IMR-90 (cell line): ENCODE measurements around the gene TM4SF4. TPM values are rescaled to one million over a fixed set of nuclear protein-coding genes. Genes with fewer than 3 reads are reported as not detected.

Experiments
- ATAC-seq: fragments of 200-7000 bp; cut with Tn5 transposase; 2 replicates; pipeline ENCODE4 v1.9.1; 2020; ENCODE audit warnings: low read depth, mild to moderate bottlenecking, moderate library complexity
- BruUV-seq: library from RNA; stranded (reverse); fragments of 400-500 nt; replicated peaks from 2 replicates; lab custom pipeline; 2021; lab: Mats Ljungman, UMichigan
- CTCF ChIA-PET: fragments of 300-600 bp; formaldehyde crosslinking; extraction: SDS; loops from one replicate; lab custom pipeline; 2021; ENCODE audit warnings: antibody characterized with exemption; lab: Yijun Ruan, JAX
- POLR2A ChIA-PET: fragments of 300-600 bp; sonication (Branson Sonifier 250); formaldehyde crosslinking; loops from one replicate; lab custom pipeline; 2022; ENCODE audit warnings: antibody characterized with exemption; ENCODE audit not compliant: unreplicated experiment; lab: Charles Lee
- DNase-seq: peaks from one replicate; pipeline ENCODE4 v3.0.0; 2013
- H2AFZ ChIP-seq: replicated peaks from 2 replicates; pipeline ENCODE3; 2013; ENCODE audit warnings: low read length, mild to moderate bottlenecking; ENCODE audit not compliant: poor library complexity
- H2AK5ac ChIP-seq: 2 replicates; pipeline ENCODE4 v1.6.1; 2013; ENCODE audit warnings: low read depth, low read length, inconsistent platforms
- H2AK9ac ChIP-seq: replicated peaks from 2 replicates; pipeline ENCODE3; 2013; ENCODE audit warnings: mild to moderate bottlenecking, low read depth, low read length, moderate library complexity; ENCODE audit not compliant: poor library complexity
- H2BK120ac ChIP-seq: 2 replicates; pipeline ENCODE4 v1.6.1; 2013; ENCODE audit warnings: low read depth, low read length, inconsistent platforms
- H2BK15ac ChIP-seq: 3 replicates; pipeline ENCODE4 v1.6.1; 2013; ENCODE audit warnings: low read depth, low read length, inconsistent platforms
- H2BK20ac ChIP-seq: 2 replicates; pipeline ENCODE4 v1.6.1; 2013; ENCODE audit warnings: low read depth, mild to moderate bottlenecking, inconsistent platforms, low read length, moderate library complexity
- H2BK5ac ChIP-seq: 2 replicates; pipeline ENCODE4 v1.6.1; 2013; ENCODE audit warnings: mild to moderate bottlenecking, low read depth, low read length, inconsistent platforms; ENCODE audit not compliant: poor library complexity, severe bottlenecking
- H3K14ac ChIP-seq: replicated peaks from 2 replicates; pipeline ENCODE4 v1.6.1; 2013; ENCODE audit warnings: low read depth, low read length, inconsistent platforms
- H3K18ac ChIP-seq: 2 replicates; pipeline ENCODE4 v1.6.1; 2013; ENCODE audit warnings: low read depth, low read length, control low read depth
- H3K23ac ChIP-seq: 2 replicates; pipeline ENCODE4 v1.6.1; 2013; ENCODE audit warnings: low read depth, low read length, inconsistent platforms
- H3K27ac ChIP-seq: 2 replicates; pipeline ENCODE4 v1.5.1; 2013; ENCODE audit warnings: mild to moderate bottlenecking, control low read depth, low read length; ENCODE audit not compliant: insufficient read depth
- H3K27me3 ChIP-seq: 2 replicates; pipeline ENCODE4 v1.6.1; 2013; ENCODE audit warnings: low read length; ENCODE audit not compliant: control insufficient read depth, insufficient read depth
- H3K36me3 ChIP-seq: 2 replicates; pipeline ENCODE4 v1.6.1; 2013; ENCODE audit warnings: low read length, mixed read lengths; ENCODE audit not compliant: control insufficient read depth, insufficient read depth
- H3K4ac ChIP-seq: 2 replicates; pipeline ENCODE4 v1.6.1; 2013; ENCODE audit warnings: low read depth, low read length, inconsistent platforms
- H3K4me1 ChIP-seq: 2 replicates; pipeline ENCODE4 v1.6.1; 2013; ENCODE audit warnings: low read length, mixed read lengths; ENCODE audit not compliant: control insufficient read depth, insufficient read depth
- H3K4me2 ChIP-seq: 2 replicates; pipeline ENCODE4 v1.6.1; 2013; ENCODE audit warnings: low read depth, mild to moderate bottlenecking, control low read depth, low read length, moderate library complexity
- H3K4me3 ChIP-seq: 2 replicates; pipeline ENCODE4 v1.5.1; 2013; ENCODE audit warnings: low read depth, mild to moderate bottlenecking, control low read depth, low read length, moderate library complexity; ENCODE audit not compliant: insufficient read depth
- H3K56ac ChIP-seq: 2 replicates; pipeline ENCODE4 v1.6.1; 2013; ENCODE audit warnings: low read length, inconsistent platforms; ENCODE audit not compliant: insufficient read depth; ENCODE audit errors: extremely low read depth
- H3K79me1 ChIP-seq, 2 experiments: 2 replicates each; pipeline ENCODE4 v1.6.1; 2013; ENCODE audit warnings: low read length in 2 of 2, inconsistent platforms in 1 of 2, low read depth in 1 of 2
- H3K9ac ChIP-seq: 2 replicates; pipeline ENCODE4 v1.6.1; 2013; ENCODE audit warnings: low read depth, low read length, control low read depth
- H3K9me1 ChIP-seq: 2 replicates; pipeline ENCODE4 v1.6.1; 2013; ENCODE audit warnings: low read length, inconsistent platforms; ENCODE audit not compliant: insufficient read depth
- H3K9me3 ChIP-seq: 2 replicates; pipeline ENCODE4 v1.6.1; 2013; ENCODE audit warnings: low read length; ENCODE audit not compliant: control insufficient read depth, insufficient read depth
- H4K20me1 ChIP-seq: 2 replicates; pipeline ENCODE4 v1.6.1; 2013; ENCODE audit warnings: low read length, inconsistent platforms; ENCODE audit not compliant: insufficient read depth
- H4K5ac ChIP-seq: 2 replicates; pipeline ENCODE4 v1.6.1; 2013; ENCODE audit warnings: mild to moderate bottlenecking, low read depth, low read length, control low read depth
- H4K8ac ChIP-seq, 2 experiments: 2 replicates each; pipeline ENCODE4 v1.6.1; 2013; ENCODE audit warnings: low read depth in 2 of 2, low read length in 2 of 2, control low read depth in 1 of 2, inconsistent platforms in 1 of 2
- H4K91ac ChIP-seq: 2 replicates; pipeline ENCODE4 v1.6.1; 2013; ENCODE audit warnings: low read depth, low read length, inconsistent platforms; ENCODE audit not compliant: insufficient read depth
- BHLHE40 ChIP-seq: fragments of 150-350 bp; IDR thresholded peaks from 2 replicates; pipeline ENCODE4 v1.6.1; 2016; ENCODE audit warnings: mild to moderate bottlenecking, low read depth, low read length
- CEBPB ChIP-seq: IDR thresholded peaks from 2 replicates; pipeline ENCODE4 v1.6.1; 2012; ENCODE audit warnings: low read depth, low read length, improper control_type of control experiment
- CHD1 ChIP-seq: IDR thresholded peaks from 2 replicates; pipeline ENCODE4 v1.6.1; 2012; ENCODE audit warnings: low read depth, low read length, improper control_type of control experiment
- ELK1 ChIP-seq: fragments of 150-350 bp; IDR thresholded peaks from 2 replicates; pipeline ENCODE4 v1.6.1; 2016; ENCODE audit warnings: low read depth, mild to moderate bottlenecking, low read length, moderate library complexity, borderline replicate concordance
- FOS ChIP-seq: fragments of 150-350 bp; IDR thresholded peaks from 2 replicates; pipeline ENCODE4 v1.6.1; 2016; ENCODE audit warnings: low read depth, low read length
- MAFK ChIP-seq: IDR thresholded peaks from 2 replicates; pipeline ENCODE4 v1.6.1; 2012; ENCODE audit warnings: low read depth, low read length, improper control_type of control experiment
- MXI1 ChIP-seq: IDR thresholded peaks from 2 replicates; pipeline ENCODE4 v1.6.1; 2012; ENCODE audit warnings: low read depth, mild to moderate bottlenecking, low read length, moderate library complexity, borderline replicate concordance
- NFE2L2 ChIP-seq: fragments of 150-350 bp; IDR thresholded peaks from 2 replicates; pipeline ENCODE4 v1.6.1; 2016; ENCODE audit warnings: low read depth, mild to moderate bottlenecking, low read length
- POLR2A ChIP-seq: IDR thresholded peaks from 2 replicates; pipeline ENCODE4 v1.6.1; 2012; ENCODE audit warnings: mild to moderate bottlenecking, low read depth, low read length
- RAD21 ChIP-seq: IDR thresholded peaks from 2 replicates; pipeline ENCODE4 v1.6.1; 2012; ENCODE audit warnings: low read length, improper control_type of control experiment
- RCOR1 ChIP-seq: IDR thresholded peaks from 2 replicates; pipeline ENCODE4 v1.6.1; 2012; ENCODE audit warnings: mild to moderate bottlenecking, low read length, improper control_type of control experiment; ENCODE audit not compliant: insufficient replicate concordance
- RFX5 ChIP-seq: IDR thresholded peaks from 2 replicates; pipeline ENCODE4 v1.8.0; 2012; ENCODE audit warnings: low read depth, mild to moderate bottlenecking, low read length, moderate library complexity
- SMC3 ChIP-seq: fragments of 150-350 bp; IDR thresholded peaks from 2 replicates; pipeline ENCODE4 v1.6.1; 2016; ENCODE audit warnings: low read depth, mild to moderate bottlenecking, antibody characterized with exemption, low read length, moderate library complexity
- WGBS, 2 experiments: methylation state at CpG; one replicate each; pipeline versions ENCODE4 v1.1.5 to v1.1.7; 2013; ENCODE audit warnings: missing lambda C conversion rate in 2 of 2; ENCODE audit not compliant: insufficient read length in 1 of 2; ENCODE audit errors: extremely low coverage in 2 of 2; 5-methylcytosine and 5-hydroxymethylcytosine counted together
- dilution Hi-C: fragments of 300-500 bp; cut with HindIII; formaldehyde crosslinking; loops from one replicate; pipeline ENCODE4 v1.14.3; 2018; ENCODE audit warnings: low sequenced_read_pairs; ENCODE audit not compliant: unreplicated experiment
- in situ Hi-C: fragments of 300-500 bp; cut with MboI; formaldehyde crosslinking; loops from 3 replicates; pipeline ENCODE4 v1.14.3; 2019; ENCODE audit warnings: low sequenced_read_pairs, inconsistent platforms, mixed read lengths
- intact Hi-C: fragments of 100-400 bp; cut with micrococcal nuclease; formaldehyde crosslinking; loops from 2 replicates; pipeline ENCODE4 v1.10.0; 2022
- polyA plus RNA-seq, 3 experiments: library from polyadenylated mRNA; depleted of rRNA; stranded (reverse); fragments of >200 nt; gene quantifications; 2 replicates each; pipeline ENCODE4 v1.2.3, GENCODE V29; 2012; ENCODE audit warnings: low replicate concordance in 1 of 3
- total RNA-seq: library from RNA; depleted of rRNA; stranded (reverse); fragments of >200 nt; gene quantifications from 2 replicates; pipeline ENCODE4 v1.2.3, GENCODE V29; 2012
- TF ChIP-seq, protein P1 (sequence below): fragments of 150-350 bp; IDR thresholded peaks from 2 replicates; pipeline ENCODE4 v1.6.1; 2017; ENCODE audit warnings: mild to moderate bottlenecking, antibody characterized with exemption, low read length, low read depth
- TF ChIP-seq, protein P2 (sequence below): conservative IDR thresholded peaks from 2 replicates; pipeline ENCODE4 v1.5.1; 2012; ENCODE audit warnings: mild to moderate bottlenecking, low read depth, low read length, improper control_type of control experiment

The TM4SF4 gene
- total and polyA plus RNA-seq, 2 of the 4 experiments (the other 2 are of a cell fraction): 0.60 to 1.6 TPM

DNA sequence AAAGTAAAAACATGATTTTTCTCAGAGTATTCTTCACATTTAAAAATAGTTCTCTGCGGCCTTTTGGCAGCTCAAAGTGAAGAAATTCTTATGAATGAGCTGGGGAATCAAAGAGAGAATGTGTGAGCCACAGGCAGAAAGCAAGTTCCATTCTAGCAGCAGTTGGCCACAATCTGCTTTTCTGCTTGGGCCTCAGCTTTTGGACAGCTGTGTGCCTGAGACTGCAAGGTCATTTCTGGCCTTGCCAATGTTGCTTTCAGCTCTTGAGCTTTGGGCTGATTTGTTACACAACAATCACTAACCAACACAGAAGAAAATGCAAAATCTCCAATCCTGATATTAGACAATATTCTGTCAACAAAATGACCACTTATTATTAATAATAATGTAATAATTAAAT lies 14.4 kb upstream of the TM4SF4 start:
- dilution Hi-C loops: no loop called here

More for the DNA sequence above, 14.4 kb upstream of the TM4SF4 start:
- no CpG with 5 or more reads among the region's 1 CpG for WGBS, 2 experiments
- H4K5ac ChIP-seq: peak overlapping the region; percentile 2; the same call in 1 of the 2 replicates
- no peaks in the 10 kb centered on the region for H3K27me3 ChIP-seq
- no peak overlapping the region for H4K91ac ChIP-seq
- no peak overlapping the region for H3K56ac ChIP-seq
- H2BK15ac ChIP-seq: peak overlapping the region; percentile 18; the same call in 1 of the 3 replicates
- H3K79me1 ChIP-seq: no peaks in the 10 kb centered on the region
- no peak overlapping the region; the same call in 1 of the 2 replicates for H3K14ac ChIP-seq
- TF ChIP-seq CEBPB: no peak
- TF ChIP-seq POLR2A: no peak
- no peak for TF ChIP-seq BHLHE40
- TF ChIP-seq, protein P1, sequence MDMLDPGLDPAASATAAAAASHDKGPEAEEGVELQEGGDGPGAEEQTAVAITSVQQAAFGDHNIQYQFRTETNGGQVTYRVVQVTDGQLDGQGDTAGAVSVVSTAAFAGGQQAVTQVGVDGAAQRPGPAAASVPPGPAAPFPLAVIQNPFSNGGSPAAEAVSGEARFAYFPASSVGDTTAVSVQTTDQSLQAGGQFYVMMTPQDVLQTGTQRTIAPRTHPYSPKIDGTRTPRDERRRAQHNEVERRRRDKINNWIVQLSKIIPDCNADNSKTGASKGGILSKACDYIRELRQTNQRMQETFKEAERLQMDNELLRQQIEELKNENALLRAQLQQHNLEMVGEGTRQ: no peak
- no peak for TF ChIP-seq FOS
- no peak for TF ChIP-seq RCOR1
- TF ChIP-seq RAD21: no peak
- TF ChIP-seq SMC3: no peak
- no peak for TF ChIP-seq MXI1
- TF ChIP-seq, protein P2, sequence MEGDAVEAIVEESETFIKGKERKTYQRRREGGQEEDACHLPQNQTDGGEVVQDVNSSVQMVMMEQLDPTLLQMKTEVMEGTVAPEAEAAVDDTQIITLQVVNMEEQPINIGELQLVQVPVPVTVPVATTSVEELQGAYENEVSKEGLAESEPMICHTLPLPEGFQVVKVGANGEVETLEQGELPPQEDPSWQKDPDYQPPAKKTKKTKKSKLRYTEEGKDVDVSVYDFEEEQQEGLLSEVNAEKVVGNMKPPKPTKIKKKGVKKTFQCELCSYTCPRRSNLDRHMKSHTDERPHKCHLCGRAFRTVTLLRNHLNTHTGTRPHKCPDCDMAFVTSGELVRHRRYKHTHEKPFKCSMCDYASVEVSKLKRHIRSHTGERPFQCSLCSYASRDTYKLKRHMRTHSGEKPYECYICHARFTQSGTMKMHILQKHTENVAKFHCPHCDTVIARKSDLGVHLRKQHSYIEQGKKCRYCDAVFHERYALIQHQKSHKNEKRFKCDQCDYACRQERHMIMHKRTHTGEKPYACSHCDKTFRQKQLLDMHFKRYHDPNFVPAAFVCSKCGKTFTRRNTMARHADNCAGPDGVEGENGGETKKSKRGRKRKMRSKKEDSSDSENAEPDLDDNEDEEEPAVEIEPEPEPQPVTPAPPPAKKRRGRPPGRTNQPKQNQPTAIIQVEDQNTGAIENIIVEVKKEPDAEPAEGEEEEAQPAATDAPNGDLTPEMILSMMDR: no peak
- no peak for TF ChIP-seq MAFK
- no peak for TF ChIP-seq RFX5
- TF ChIP-seq ELK1: no peak
- TF ChIP-seq CHD1: no peak
- TF ChIP-seq NFE2L2: no peak
- peak overlapping the region; percentile 2; the same call in 1 of the 2 replicates for H3K18ac ChIP-seq
- no peak overlapping the region for H3K4me2 ChIP-seq
- peak overlapping the region; percentile 58; the same call in 1 of the 2 replicates for H2BK120ac ChIP-seq
- DNase-seq (no peak), ATAC-seq (no peak)
- H3K9ac ChIP-seq: no peak overlapping the region
- no peak overlapping the region for H3K23ac ChIP-seq
- peak overlapping the region in 1 of 2 experiments; percentile 24; a peak in 1 of 4 replicates for H4K8ac ChIP-seq
- H2BK20ac ChIP-seq: peak overlapping the region; percentile 48; the same call in 1 of the 2 replicates
- no peaks in the 10 kb centered on the region for H3K9me3 ChIP-seq
- no TSS peak for BruUV-seq
- H2BK5ac ChIP-seq: no peak overlapping the region
- H3K4me3 ChIP-seq: no peak overlapping the region
- H3K4me1 ChIP-seq: peaks cover 11% of the 10 kb centered on the region
- no peak overlapping the region for H2AK9ac ChIP-seq
- intact Hi-C loops: no loop called here
- no peaks in the 10 kb centered on the region for H4K20me1 ChIP-seq
- peak overlapping the region; percentile 64; the same call in 1 of the 2 replicates for H3K4ac ChIP-seq
- POLR2A ChIA-PET: no interaction called here
- H3K27ac ChIP-seq: no peak overlapping the region
- in situ Hi-C loops: no loop called here
- peaks cover 5% of the 10 kb centered on the region; the same call in 1 of the 2 replicates for H3K9me1 ChIP-seq
- no peaks in the 10 kb centered on the region for H3K36me3 ChIP-seq
- CTCF ChIA-PET: no interaction called here
- H2AK5ac ChIP-seq: no peak overlapping the region
- H2AFZ ChIP-seq: peak overlapping the region; percentile 55
